GM23338 (cell line): ENCODE measurements around the gene TMEM87B.

Source experiments
- CREB1 ChIP-seq: fragments of 250-450 bp; sonication (Bioruptor Pico); IDR thresholded peaks from 2 replicates; pipeline ENCODE4 v1.5.0; 2020; ENCODE audit warnings: low read depth, mild to moderate bottlenecking, moderate library complexity
- CTCF ChIP-seq, 2 experiments: fragments of 200-600 bp in 1 of 2; sonication (generic) in 1 of 2; conservative IDR thresholded peaks; 2 replicates each; pipeline versions ENCODE4 v1.5.1 to v1.6.1; 2016 to 2017; ENCODE audit warnings: antibody characterized with exemption in 2 of 2, low read depth in 2 of 2, mild to moderate bottlenecking in 2 of 2, moderate library complexity in 1 of 2
- ETS1 ChIP-seq: IDR thresholded peaks from 2 replicates; pipeline ENCODE4 v1.6.1; 2016; ENCODE audit warnings: antibody characterized with exemption
- EZH2 ChIP-seq: fragments of 200-600 bp; sonication (generic); IDR thresholded peaks from one replicate; pipeline ENCODE4 v1.8.0; 2017; ENCODE audit warnings: antibody characterized with exemption, mild to moderate bottlenecking, low read depth; ENCODE audit not compliant: unreplicated experiment
- EZH2phosphoT487 ChIP-seq: fragments of 200-600 bp; sonication (generic); IDR thresholded peaks from one replicate; pipeline ENCODE4 v1.8.1; 2018; ENCODE audit warnings: antibody characterized with exemption; ENCODE audit not compliant: unreplicated experiment
- JUNB ChIP-seq: IDR thresholded peaks from one replicate; pipeline ENCODE4 v1.6.1; 2016; ENCODE audit warnings: antibody characterized with exemption; ENCODE audit not compliant: unreplicated experiment
- NANOG ChIP-seq: IDR thresholded peaks from 2 replicates; pipeline ENCODE4 v1.6.1; 2016; ENCODE audit warnings: antibody characterized with exemption, borderline replicate concordance
- POLR2AphosphoS5 ChIP-seq: IDR thresholded peaks from 2 replicates; pipeline ENCODE4 v1.6.1; 2016; ENCODE audit warnings: antibody characterized with exemption, low read depth
- REST ChIP-seq: IDR thresholded peaks from one replicate; pipeline ENCODE4 v1.6.1; 2018; ENCODE audit warnings: antibody characterized with exemption; ENCODE audit not compliant: unreplicated experiment

- no peak for TF ChIP-seq CTCF (conservative IDR thresholded peaks at IDR 0.05; ENCODE audit: low read depth in 2 of 2)
- no peak for TF ChIP-seq REST
- no peak for TF ChIP-seq NANOG
- TF ChIP-seq POLR2AphosphoS5, result no peak
- no peak for TF ChIP-seq EZH2
- TF ChIP-seq ETS1, result no peak
- TF ChIP-seq EZH2phosphoT487, result no peak
- no peak for TF ChIP-seq JUNB
- no peak for TF ChIP-seq CREB1 (CRISPR knock-in tag)
Measured at GRCh38 chr2:112055730-112056625, 909 bp downstream of the TMEM87B start.
